Astrocyte (in vitro differentiated cells and primary cell): ENCODE measurements around the gene ZNF26.

Experiments
- CTCF ChIP-seq: IDR thresholded peaks from 2 replicates; pipeline ENCODE4 v1.5.1; 2011; ENCODE audit warnings: low read depth, mild to moderate bottlenecking, inconsistent platforms, low read length, moderate library complexity; ENCODE audit not compliant: insufficient read depth
- EZH2 ChIP-seq: IDR thresholded peaks from 2 replicates; pipeline ENCODE4 v1.6.1; 2012; ENCODE audit warnings: mild to moderate bottlenecking, low read length, inconsistent platforms; ENCODE audit not compliant: insufficient read depth

DNA sequence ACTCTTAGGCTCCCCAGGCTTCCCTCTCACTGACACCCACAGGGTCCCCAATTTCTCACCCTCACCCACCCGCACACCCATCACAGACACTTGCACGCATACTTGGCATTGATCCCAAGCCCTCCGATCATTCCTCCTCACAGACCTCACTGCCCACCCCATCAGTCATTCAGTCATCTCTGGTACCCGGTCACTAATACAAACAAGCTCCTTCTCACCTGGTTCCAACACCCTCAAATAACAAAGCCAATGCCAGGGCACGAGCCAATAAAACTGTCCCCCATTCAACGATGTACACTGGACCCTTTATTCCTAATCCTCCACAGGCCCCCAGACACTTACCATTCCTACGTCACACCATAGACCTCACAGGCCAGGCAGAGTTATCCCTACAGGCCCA, 32.4 kb upstream of the ZNF26 start:
- TF ChIP-seq CTCF (no peak), EZH2 (no peak)
